Heart left ventricle (tissue), 16 donors: Measurements from ENCODE around the gene PTPRD. TPM values are rescaled to one million over a fixed set of nuclear protein-coding genes. Genes with fewer than 3 reads are reported as not detected.

Source experiments
- ATAC-seq, 4 donors: fragments of 200-7000 bp; cut with Tn5 transposase; one replicate each; pipeline ENCODE4 v1.9.1; 2020 to 2022; ENCODE audit warnings: moderate library complexity in 4 of 4, mild to moderate bottlenecking in 3 of 4, moderate number of reproducible peaks in 1 of 4
- DNase-seq, 5 donors: peaks; one replicate each; pipeline ENCODE4 v3.0.0-alpha.2; 2020
- H3K27ac ChIP-seq, 12 donors: fragments of 200-600 bp; sonication (generic) in 4 of 12; one replicate each; pipeline versions ENCODE4 v1.5.0 to v1.8.0; 2016 to 2022; ENCODE audit warnings: mild to moderate bottlenecking in 2 of 12
- H3K27me3 ChIP-seq, 9 donors: fragments of 200-600 bp; sonication (generic) in 2 of 9; one replicate each; pipeline versions ENCODE4 v1.5.1 to v1.8.0; 2016 to 2022; ENCODE audit warnings: mild to moderate bottlenecking in 3 of 9
- H3K36me3 ChIP-seq, 9 donors: fragments of 200-600 bp; sonication (generic) in 2 of 9; one replicate each; pipeline versions ENCODE4 v1.5.0 to v1.8.0; 2018 to 2022; ENCODE audit warnings: mild to moderate bottlenecking in 2 of 9
- H3K4me1 ChIP-seq, 12 donors: fragments of 200-600 bp; sonication (generic) in 4 of 12; one replicate each; pipeline versions ENCODE4 v1.5.0 to v1.8.0; 2016 to 2022; ENCODE audit warnings: mild to moderate bottlenecking in 3 of 12
- H3K4me3 ChIP-seq, 12 donors: fragments of 200-600 bp; sonication (generic) in 4 of 12; one replicate each; pipeline versions ENCODE4 v1.5.0 to v1.8.0; 2017 to 2022; ENCODE audit warnings: mild to moderate bottlenecking in 9 of 12, moderate library complexity in 4 of 12
- H3K9me3 ChIP-seq, 12 donors: fragments of 200-600 bp; sonication (generic) in 4 of 12; one replicate each; pipeline versions ENCODE4 v1.5.0 to v1.8.0; 2016 to 2022; ENCODE audit warnings: mild to moderate bottlenecking in 1 of 12
- CTCF ChIP-seq, 12 donors: fragments of 200-600 bp; sonication (generic) in 4 of 12; IDR thresholded peaks; one replicate each; pipeline versions ENCODE4 v1.5.0 to v1.8.0; 2018 to 2022; ENCODE audit warnings: antibody characterized with exemption in 12 of 12, mild to moderate bottlenecking in 5 of 12
- POLR2A ChIP-seq, 2 donors: fragments of 450-650 bp; IDR thresholded peaks; one replicate each; pipeline ENCODE4 v1.6.1; 2017; ENCODE audit warnings: antibody characterized with exemption in 2 of 2, mild to moderate bottlenecking in 2 of 2, moderate library complexity in 2 of 2
- WGBS, 4 donors: extraction: QIAGEN DNeasy Blood & Tissue Kit in 2 of 4; methylation state at CpG; one replicate each; pipeline versions ENCODE4 v1.1.5 to v1.1.7; 2013 to 2018; 5-methylcytosine and 5-hydroxymethylcytosine counted together
- intact Hi-C, 10 donors: fragments of 100-400 bp; cut with DNase I; formaldehyde crosslinking; loops; one replicate each; pipeline versions ENCODE4 v1.11.1 to v1.14.2; 2022
- polyA plus RNA-seq, 2 donors: library from polyadenylated mRNA; stranded (reverse); fragments of 200-250 nt; gene quantifications; one replicate each; pipeline ENCODE4 v1.2.3, GENCODE V29; 2013
- total RNA-seq, 9 donors: library from RNA; depleted of rRNA in 2 of 9; stranded (reverse); fragments of >200 nt in 2 of 9; fragmentation: NEBNext Ultra II Directional in 3 of 9; extraction: Animal tissue kit (Norgen Biotek cat#: 25700) in 3 of 9; gene quantifications; one replicate each; pipeline versions ENCODE4 v1.1.0 to v1.2.4, GENCODE V29; 2016 to 2023
- donor health status: ischemic (EF 13 %, LVEDD 7.1; RV severe dilation, severe dysfunction).
- donor health status: healthy with polysubstance abuse.
- donor health status: DM: no; HTN: yes; CAD: no.
- donor health status: DM: no; HTN: no; CAD: no.
- donor health status: ischemic (EF 25% LVEDD 6.9; RV normal size, moderate dysfunction).
- donor health status: ischemic (EF 25% LVEDD 5.7; RV mildly dilated, moderate dysfunction).
- donor health status: healthy.
- donor health status: DM: yes; HTN: yes; CAD: no.
- donor health status: ischemic (EF 35%, LVEDD 5.7; RV mildly dilated, moderate dysfunction).
- donor health status: nonischemic (EF 11% LVEDD 7.7; RV severe dilation, severe dysfunction).
- donor health status: DM: yes; HTN: yes; CAD: no.
- donor health status: PGD.
- donor health status: ischemic (EF 29% LVEDD 5.4; RV normal size, mild dysfunction).
- donor health status: nonischemic (EF 23%, LVEDD 6.1; RV moderate dilation, normal function).

PTPRD gene
- total and polyA plus RNA-seq, 11 donors: 1.4 to 25.3 (median 15.1) TPM

DNA sequence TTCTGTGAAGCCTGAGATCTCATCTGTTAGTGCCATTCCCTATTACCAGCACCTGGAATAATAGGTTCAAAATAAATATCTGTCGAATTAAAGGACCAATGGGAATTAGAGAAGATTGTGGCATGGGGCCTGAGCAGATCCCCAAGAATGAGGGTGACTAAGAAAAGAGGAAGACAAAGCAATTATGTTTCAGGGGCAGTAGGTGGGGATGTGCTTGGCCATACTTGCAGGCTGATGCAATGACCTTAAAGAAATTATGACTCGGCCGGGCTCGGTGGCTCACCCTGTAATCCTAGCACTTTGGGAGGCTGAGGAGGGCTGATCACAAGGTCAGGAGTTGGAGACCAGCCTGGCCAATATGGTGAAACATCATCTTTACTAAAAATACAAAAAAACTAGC lies 562.8 kb downstream of the PTPRD start:
- DNase-seq (no peak), ATAC-seq (no peak)

GRCh38 chr9:10048994-10049393 lies 563.8 kb downstream of the PTPRD start:
- TF ChIP-seq CTCF (IDR thresholded peaks at IDR 0.05) (no peak), POLR2A (IDR thresholded peaks at IDR 0.05) (no peak)
- no peak for DNase-seq
- intact Hi-C loops: loop anchor here in 2 of 10 donors (5.0 to 10.0 kb wide), 2 partner anchors 1266 to 1268 kb away; no protein-coding TSS in a partner anchor
- no peak for ATAC-seq
- Histone ChIP-seq H3K36me3 (no peaks in the 10 kb centered on the region), H3K27me3 (no peaks in the 10 kb centered on the region), H3K4me3 (no peak overlapping the region), H3K4me1 (no peaks in the 10 kb centered on the region), H3K27ac (no peak overlapping the region), H3K9me3 (no peaks in the 10 kb centered on the region)
- 77 to 84% (median 82%) methylated on average over 3 of the region's 3 CpGs for WGBS, 4 donors

More for the DNA sequence above, 562.8 kb downstream of the PTPRD start:
- no peak for TF ChIP-seq CTCF (IDR thresholded peaks at IDR 0.05)
- Histone ChIP-seq H3K9me3 (no peaks in the 10 kb centered on the region), H3K4me3 (no peak overlapping the region), H3K27me3 (no peaks in the 10 kb centered on the region), H3K36me3 (no peaks in the 10 kb centered on the region), H3K27ac (no peak overlapping the region), H3K4me1 (no peaks in the 10 kb centered on the region)
- 78 to 82% (median 81%) methylated on average over 4 of the region's 4 CpGs for WGBS, 4 donors
- intact Hi-C loops: loop anchor here in 1 of 10 donors (10.0 kb wide), 1 partner anchor 55 kb away; no protein-coding TSS in a partner anchor

DNA sequence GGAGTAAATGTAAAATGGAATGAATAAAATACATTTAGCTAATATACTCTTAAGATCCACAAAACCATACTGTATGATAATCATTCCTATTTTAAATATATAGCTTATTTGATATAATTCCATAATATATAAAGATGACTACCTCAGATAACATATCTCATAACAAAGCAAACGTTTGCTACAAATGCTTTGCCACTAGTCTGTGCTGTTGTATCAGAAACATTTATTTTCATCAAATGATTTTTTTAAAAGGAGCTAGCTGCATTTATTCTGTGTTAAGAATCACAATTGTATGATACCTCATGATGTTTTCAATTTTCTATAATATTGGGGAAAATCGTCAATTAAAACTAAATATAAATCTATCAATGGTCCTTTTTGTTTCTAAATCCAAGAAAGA lies 567.2 kb downstream of the PTPRD start:
- TF ChIP-seq CTCF (IDR thresholded peaks at IDR 0.05): peak in 11 of 12 donors; percentile 15 to 55 (median 39)
- no peak for TF ChIP-seq POLR2A (IDR thresholded peaks at IDR 0.05)
- intact Hi-C loops: loop anchor here in 2 of 10 donors (5.0 to 10.0 kb wide), 2 partner anchors 1269 to 1272 kb away; no protein-coding TSS in a partner anchor
- Histone ChIP-seq H3K4me1 (no peaks in the 10 kb centered on the region), H3K36me3 (no peaks in the 10 kb centered on the region), H3K27ac (no peak overlapping the region), H3K4me3 (no peak overlapping the region), H3K9me3 (no peaks in the 10 kb centered on the region), H3K27me3 (no peaks in the 10 kb centered on the region)
- DNase-seq (no peak), ATAC-seq (no peak)
- 14 to 31% (median 27%) methylated on average over 2 of the region's 2 CpGs for WGBS, 4 donors

DNA sequence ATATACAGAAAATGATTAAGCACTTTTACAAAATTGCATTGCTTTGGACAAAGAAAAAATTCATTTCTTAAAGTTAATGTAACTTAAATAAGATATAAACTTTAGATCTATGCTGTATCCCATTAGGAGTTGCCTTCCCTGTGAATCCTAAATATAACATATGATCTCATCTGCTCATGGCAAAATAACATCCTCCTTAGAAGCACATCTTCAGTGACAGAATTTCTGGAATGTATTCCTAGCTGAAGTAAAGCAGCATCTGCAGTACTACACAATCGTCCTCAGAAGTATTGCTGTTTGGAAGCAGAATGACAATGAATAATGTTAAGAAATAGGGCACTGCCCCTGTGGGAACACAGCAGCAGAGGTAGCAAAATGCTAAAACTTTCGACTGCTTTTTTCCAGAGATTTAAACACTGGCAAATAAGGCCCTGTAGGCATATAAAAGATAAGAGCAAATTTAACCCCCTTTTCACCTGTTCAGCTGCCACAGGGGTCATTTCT lies 571.0 kb downstream of the PTPRD start:
- intact Hi-C loops: loop anchor here in 2 of 10 donors (5.0 to 10.0 kb wide), 2 partner anchors 1273 to 1281 kb away; no protein-coding TSS in a partner anchor
- WGBS, 4 donors: 15 to 35% (median 25%) methylated on average over 2 of the region's 2 CpGs
- Histone ChIP-seq H3K9me3 (no peaks in the 10 kb centered on the region), H3K27me3 (no peaks in the 10 kb centered on the region), H3K36me3 (no peaks in the 10 kb centered on the region), H3K27ac (no peak overlapping the region), H3K4me3 (no peak overlapping the region), H3K4me1 (no peaks in the 10 kb centered on the region)
- ATAC-seq: peak in 1 of 4 donors; percentile 41
- no peak for DNase-seq
- TF ChIP-seq CTCF (IDR thresholded peaks at IDR 0.05): no peak
- no peak for TF ChIP-seq POLR2A (IDR thresholded peaks at IDR 0.05)
